ENCODE results near the gene CARD11.
A peak's percentile ranks its signal among the peaks of the same experiment; 100 is the strongest.
"Not testable (repeated sequence)": the region's sequence is repeated elsewhere in the genome, so short reads cannot be mapped to it uniquely, and the experiment has no call there.

Gene CARD11

GRCh38 chr7:3027005-3027845 is 16.4 kb downstream of the CARD11 start:
- peak overlapping the region; percentile 68 for H3K27ac ChIP-seq
- no peak for DNase-seq (ENCODE audit: low read depth, low spot score)

DNA sequence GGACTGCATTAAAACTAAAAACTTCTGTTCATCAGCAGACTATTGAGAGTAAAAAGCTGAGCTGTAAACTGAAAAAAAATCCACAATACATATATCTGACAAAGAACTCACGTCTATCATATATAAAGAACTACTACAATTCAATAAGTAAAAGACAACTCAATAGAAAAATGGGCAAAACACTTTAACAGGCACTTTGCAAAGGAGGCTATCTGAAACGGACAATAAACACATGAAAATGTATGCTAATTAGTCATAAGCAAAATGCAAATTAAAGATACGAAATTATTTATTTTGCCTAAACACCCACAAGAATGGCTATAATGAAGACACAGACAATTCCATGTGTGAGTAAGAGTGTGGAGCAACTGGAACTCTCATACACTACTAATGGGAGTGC is 18.1 kb downstream of the CARD11 start:
- DNase-seq (ENCODE audit: low read depth, low spot score), result no peak
- no peak overlapping the region for H3K27ac ChIP-seq

DNA sequence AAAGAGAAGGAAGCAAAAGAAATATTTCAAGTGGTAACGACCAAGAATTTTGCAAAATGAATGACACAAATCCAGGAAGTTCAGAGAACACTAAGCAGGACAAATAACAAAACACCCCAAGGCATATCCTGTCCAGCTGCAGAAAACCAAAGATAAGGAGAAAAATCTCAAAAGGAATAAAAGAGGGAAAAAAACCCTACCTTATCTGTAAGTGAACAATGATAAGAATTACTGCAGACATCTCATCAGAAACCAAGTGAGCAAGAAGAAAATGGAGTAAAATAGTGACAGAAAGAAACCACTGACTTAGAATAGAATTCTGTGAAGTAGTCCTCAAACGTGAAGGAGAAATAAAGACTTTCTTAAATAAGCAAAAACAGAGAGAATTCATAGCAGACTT is 21.8 kb downstream of the CARD11 start:
- H3K27ac ChIP-seq, result no peak overlapping the region
- DNase-seq (ENCODE audit: low read depth, low spot score), result no peak

DNA sequence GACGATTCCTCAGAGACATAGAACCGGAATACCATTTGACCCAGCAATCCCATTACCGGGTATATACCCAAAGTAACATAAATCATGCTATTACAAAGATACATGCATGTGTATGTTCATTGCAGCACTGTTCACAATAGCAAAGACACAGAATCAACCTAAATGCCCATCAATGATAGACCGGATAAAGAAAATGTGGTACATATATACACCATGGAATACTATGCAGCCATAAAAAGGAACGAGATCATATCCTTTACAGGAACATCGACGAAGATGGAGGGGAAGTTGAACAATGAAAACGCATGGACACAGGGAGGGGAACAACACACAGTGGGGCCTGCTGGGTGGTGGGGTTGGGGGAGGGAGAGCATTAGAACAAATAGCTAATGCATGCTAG is 22.4 kb downstream of the CARD11 start:
- not testable (repeated sequence) for DNase-seq (ENCODE audit: low read depth, low spot score); H3K27ac ChIP-seq

DNA sequence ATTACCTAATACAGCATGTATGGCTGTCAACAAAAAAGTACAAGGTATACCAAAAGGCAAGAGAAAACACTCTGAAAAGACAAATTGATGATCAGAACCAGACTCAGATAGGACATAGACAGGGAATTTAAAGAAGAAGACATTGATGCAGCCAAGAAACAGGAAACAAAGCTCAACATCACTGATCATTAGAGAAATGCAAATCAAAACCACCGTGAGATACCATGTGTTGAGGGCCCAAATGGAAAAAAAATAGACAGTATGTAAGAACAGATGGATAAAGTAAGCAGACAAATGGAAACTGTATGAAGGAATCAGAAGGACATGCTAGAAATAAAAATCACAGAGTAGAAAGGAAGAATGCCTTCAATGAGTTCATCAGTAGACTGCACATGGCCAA is 23.3 kb downstream of the CARD11 start:
- H3K27ac ChIP-seq, result no peak overlapping the region
- DNase-seq (ENCODE audit: low read depth, low spot score), result no peak

DNA sequence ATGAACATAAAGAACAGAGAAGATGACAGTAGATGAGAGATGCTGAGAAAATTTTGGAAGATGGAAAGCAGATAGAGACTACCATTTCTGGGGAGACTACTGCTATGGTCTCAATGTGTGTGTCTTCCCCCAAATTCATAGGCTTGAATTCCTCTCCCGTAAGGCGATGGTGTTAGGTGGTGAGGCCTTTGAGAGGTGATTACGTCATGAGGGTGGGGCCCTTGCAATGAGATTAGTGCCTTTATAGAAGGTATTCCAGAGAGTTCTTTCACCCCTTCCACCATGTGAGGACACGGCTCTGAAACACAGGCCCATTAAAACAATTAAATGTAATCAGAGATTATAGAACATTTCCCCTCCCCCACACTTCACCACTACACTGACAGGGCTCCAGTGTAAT is 23.9 kb downstream of the CARD11 start:
- H3K27ac ChIP-seq, result no peak overlapping the region
- DNase-seq (ENCODE audit: low read depth, low spot score), result no peak

- no peak for DNase-seq (ENCODE audit: low read depth, low spot score)
These were observed 29.5 kb downstream of the CARD11 start for GRCh38 chr7:3013975-3014792.

DNA sequence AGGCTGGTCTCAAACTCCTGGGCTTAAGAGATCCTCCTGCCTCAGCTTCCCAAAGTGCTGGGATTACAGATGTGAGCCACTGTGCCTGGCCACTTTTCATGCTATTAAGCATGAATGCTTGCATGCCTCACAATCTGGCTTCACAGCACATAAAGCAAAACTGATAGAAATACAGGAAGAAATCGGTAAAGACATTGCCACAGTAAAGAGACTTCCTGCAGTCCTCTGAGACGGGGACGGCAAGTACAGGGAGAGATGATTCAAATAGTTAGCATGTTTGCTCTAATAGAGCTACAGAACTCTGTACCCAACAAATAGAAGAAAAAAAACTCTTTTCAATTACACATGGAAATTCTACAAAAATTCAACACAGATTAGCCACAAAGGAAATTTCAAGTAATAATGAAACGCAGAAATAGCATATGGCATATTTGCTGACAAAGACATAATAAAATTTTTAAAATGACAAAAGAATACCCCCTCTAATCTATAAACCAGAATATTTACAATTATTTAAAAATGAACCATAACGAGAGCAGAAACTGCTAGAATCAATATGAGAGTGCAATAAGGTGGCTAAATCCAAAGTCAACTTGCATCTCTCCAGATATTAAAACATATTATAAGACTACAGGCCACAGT is 32.3 kb downstream of the CARD11 start:
- no peak overlapping the region for H3K27ac ChIP-seq
- DNase-seq (ENCODE audit: low read depth, low spot score), result no peak

More at GRCh38 chr7:3013975-3014792, 29.5 kb downstream of the CARD11 start:
- no peak overlapping the region for H3K27ac ChIP-seq

- DNase-seq (ENCODE audit: low read depth, low spot score), result no peak
- H3K27ac ChIP-seq, result no peak overlapping the region
These were observed 33.5 kb downstream of the CARD11 start for GRCh38 chr7:3010161-3010560.

GRCh38 chr7:3009086-3009485 is 34.6 kb downstream of the CARD11 start:
- DNase-seq (ENCODE audit: low read depth, low spot score), result no peak
- H3K27ac ChIP-seq, result no peak overlapping the region

- DNase-seq (ENCODE audit: low read depth, low spot score), result no peak
- no peak overlapping the region for H3K27ac ChIP-seq
These were observed 35.3 kb downstream of the CARD11 start for GRCh38 chr7:3008386-3008785.

- no peak overlapping the region for H3K27ac ChIP-seq
- DNase-seq (ENCODE audit: low read depth, low spot score), result no peak
These were observed 36.0 kb downstream of the CARD11 start for GRCh38 chr7:3007696-3008095.

- no peak overlapping the region for H3K27ac ChIP-seq
- no peak for DNase-seq (ENCODE audit: low read depth, low spot score)
These were observed 38.4 kb downstream of the CARD11 start for GRCh38 chr7:3005257-3005656.

DNA sequence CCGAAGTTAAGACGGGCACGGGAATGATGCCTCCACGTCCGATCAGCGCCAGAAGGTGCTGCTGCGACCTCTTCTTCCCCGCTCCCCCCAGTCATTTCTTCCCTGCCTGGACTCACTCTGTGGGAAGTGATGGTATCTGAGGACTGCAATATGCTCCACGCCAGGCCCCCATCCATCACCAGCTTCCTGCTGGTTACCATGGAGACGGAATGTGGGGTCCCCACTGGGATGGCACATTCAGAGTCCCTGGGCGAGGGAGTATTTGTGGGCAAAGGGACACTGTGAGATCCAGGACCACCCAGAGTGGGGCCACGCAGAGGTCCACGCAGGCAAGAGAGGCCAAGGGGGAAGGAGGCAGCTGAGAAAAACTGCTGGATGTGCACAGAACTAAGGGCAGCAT is 39.7 kb downstream of the CARD11 start:
- no peak overlapping the region for H3K27ac ChIP-seq
- no peak for DNase-seq (ENCODE audit: low read depth, low spot score)

DNA sequence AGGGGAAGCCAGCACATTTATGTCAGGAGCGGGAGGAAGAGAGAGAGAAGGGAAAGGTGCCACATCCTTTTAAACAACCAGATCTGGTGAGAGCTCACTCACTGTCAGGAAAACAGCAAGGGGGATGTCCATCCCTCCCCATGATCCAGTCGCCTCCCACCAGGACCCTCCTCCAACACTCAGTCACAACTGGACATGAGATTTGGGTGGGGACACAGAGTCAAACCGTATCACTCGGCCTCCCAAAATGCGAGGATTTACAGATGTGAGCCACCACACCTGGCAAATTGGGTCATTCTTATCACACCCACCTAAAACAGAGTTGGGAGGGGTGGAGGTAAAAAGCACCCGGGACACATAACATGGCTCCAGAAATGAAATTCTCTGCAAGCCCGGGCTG is 41.0 kb downstream of the CARD11 start:
- H3K27ac ChIP-seq, result no peak overlapping the region
- no peak for DNase-seq (ENCODE audit: low read depth, low spot score)

GRCh38 chr7:3000566-3000965 is 43.1 kb downstream of the CARD11 start:
- DNase-seq (ENCODE audit: low read depth, low spot score), result no peak

GRCh38 chr7:2999078-2999500 is 44.6 kb downstream of the CARD11 start:
- H3K27ac ChIP-seq, result no peak overlapping the region
- no peak for DNase-seq (ENCODE audit: low read depth, low spot score)

More at GRCh38 chr7:3000566-3000965, 43.1 kb downstream of the CARD11 start:
- H3K27ac ChIP-seq, result no peak overlapping the region

DNA sequence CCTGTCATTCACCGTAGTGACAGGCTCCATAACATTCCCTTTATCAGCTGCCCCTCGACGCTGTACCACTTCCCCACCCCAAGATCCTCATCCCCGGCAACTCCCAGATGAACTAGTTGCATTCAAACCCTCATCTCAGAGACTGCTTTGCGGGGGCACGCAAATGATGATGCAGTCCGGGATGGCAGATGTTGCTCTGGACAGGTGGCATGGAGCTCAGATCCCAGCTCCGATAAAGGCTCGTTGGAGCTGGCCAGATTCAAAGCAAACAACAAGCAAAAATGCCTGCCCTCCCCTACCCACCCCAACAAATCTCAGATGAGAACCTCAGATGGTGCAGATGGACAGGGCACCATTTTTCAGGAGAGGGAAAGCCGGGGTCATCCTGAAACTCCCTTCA is 46.7 kb downstream of the CARD11 start:
- no peak for DNase-seq (ENCODE audit: low read depth, low spot score)
- no peak overlapping the region for H3K27ac ChIP-seq

DNA sequence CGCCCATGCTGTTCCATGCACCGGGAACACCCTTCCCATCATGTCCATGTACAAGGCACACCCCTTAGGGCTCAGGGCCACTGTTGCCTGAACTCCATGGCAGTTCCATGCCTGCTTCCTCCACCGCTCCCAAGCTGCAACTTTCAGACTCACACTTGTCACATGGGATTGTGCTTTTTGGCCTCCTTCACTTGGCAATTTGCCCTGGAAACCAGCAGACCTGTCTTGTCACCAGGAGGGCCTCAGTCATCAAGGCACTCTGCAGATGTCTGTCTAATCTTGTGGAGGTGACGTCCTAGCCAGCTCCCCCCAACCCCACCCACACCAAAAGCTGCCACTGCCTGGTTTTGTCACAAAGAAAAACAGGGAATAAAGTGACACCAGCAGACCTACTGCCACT is 47.5 kb downstream of the CARD11 start:
- H3K27ac ChIP-seq, result no peak overlapping the region
- DNase-seq (ENCODE audit: low read depth, low spot score), result no peak

DNA sequence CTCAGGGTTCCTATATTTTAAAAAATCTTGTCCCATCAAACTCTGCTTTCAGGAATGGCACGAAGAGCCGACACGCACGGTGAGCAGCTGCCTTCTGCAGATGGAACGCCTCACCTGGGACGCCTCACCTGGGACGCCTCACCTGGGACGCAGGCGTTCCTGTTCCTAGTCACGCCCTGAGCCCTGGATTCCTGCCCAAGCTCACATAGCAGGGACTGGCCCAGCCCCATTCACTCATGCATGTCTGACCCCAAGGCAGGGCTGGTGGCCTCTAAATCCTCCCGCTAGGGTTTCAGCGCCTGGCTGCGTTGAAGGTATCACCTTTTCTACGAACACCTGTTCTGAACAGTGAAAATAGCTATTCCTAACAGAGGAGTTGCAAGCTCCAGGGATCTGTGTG is 49.8 kb downstream of the CARD11 start:
- H3K27ac ChIP-seq, result no peak overlapping the region
- peak; percentile 16 for DNase-seq (ENCODE audit: low read depth, low spot score)

DNA sequence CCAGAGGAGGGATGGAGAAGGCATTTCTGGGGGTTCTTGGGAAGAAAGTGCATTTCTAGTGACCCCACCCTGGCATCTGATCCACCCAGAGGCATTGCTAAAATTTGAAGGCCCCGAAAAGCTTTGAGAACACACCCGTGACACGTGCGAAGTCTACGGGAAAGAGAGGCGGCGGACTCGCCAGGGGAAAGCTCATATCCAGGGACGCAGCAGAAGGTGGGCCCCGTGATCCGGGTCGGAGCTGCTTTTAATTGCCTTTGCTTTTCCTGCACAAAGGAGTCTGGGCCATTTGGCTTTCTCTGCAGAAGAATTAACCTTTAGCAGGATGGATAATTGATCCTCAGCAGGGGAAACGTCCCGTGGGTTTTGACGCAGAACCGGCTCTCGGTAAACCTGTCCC is 50.3 kb downstream of the CARD11 start:
- no peak overlapping the region for H3K27ac ChIP-seq
- no peak for DNase-seq (ENCODE audit: low read depth, low spot score)

Data from epithelial cell of prostate (primary cell).